ENCODE results near the gene MSL2. TPM values are rescaled to one million over a fixed set of nuclear protein-coding genes. Genes with fewer than 3 reads are reported as not detected.
"Not testable (repeated sequence)": the region's sequence is repeated elsewhere in the genome, so short reads cannot be mapped to it uniquely, and the experiment has no call there.

MSL2 gene
- total and polyA plus RNA-seq, 10 donors, result 12.0 to 89.3 (median 56.3) TPM

GRCh38 chr3:136134091-136134490 is 62.0 kb downstream of the MSL2 start:
- TF ChIP-seq POLR2A (IDR thresholded peaks at IDR 0.05) (no peak), POLR2AphosphoS5 (IDR thresholded peaks at IDR 0.05) (no peak)
- TF ChIP-seq, protein P1, sequence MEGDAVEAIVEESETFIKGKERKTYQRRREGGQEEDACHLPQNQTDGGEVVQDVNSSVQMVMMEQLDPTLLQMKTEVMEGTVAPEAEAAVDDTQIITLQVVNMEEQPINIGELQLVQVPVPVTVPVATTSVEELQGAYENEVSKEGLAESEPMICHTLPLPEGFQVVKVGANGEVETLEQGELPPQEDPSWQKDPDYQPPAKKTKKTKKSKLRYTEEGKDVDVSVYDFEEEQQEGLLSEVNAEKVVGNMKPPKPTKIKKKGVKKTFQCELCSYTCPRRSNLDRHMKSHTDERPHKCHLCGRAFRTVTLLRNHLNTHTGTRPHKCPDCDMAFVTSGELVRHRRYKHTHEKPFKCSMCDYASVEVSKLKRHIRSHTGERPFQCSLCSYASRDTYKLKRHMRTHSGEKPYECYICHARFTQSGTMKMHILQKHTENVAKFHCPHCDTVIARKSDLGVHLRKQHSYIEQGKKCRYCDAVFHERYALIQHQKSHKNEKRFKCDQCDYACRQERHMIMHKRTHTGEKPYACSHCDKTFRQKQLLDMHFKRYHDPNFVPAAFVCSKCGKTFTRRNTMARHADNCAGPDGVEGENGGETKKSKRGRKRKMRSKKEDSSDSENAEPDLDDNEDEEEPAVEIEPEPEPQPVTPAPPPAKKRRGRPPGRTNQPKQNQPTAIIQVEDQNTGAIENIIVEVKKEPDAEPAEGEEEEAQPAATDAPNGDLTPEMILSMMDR (IDR thresholded peaks at IDR 0.05 in 8 of 11, conservative IDR thresholded peaks at IDR 0.05 in 3 of 11), result no peak
- Histone ChIP-seq H3K9me3 (peaks cover 0 to 3% (median 0%) of the 10 kb centered on the region in 8 donors), H3K4me1 (peaks cover 0 to 9% (median 0%) of the 10 kb centered on the region in 6 donors), H3K4me3 (no peak overlapping the region), H3K27me3 (replicated peaks in 1 of 7) (no peaks in the 10 kb centered on the region), H3K36me3 (no peaks in the 10 kb centered on the region), H3K27ac (no peak overlapping the region)
- intact Hi-C loops (cut with DNase I; ENCODE audit: low total_unique reads), result no loop called here
- no peak for DNase-seq
- 90 to 98% (median 96%) methylated on average over 1 of the region's 1 CpG for WGBS, 5 donors

DNA sequence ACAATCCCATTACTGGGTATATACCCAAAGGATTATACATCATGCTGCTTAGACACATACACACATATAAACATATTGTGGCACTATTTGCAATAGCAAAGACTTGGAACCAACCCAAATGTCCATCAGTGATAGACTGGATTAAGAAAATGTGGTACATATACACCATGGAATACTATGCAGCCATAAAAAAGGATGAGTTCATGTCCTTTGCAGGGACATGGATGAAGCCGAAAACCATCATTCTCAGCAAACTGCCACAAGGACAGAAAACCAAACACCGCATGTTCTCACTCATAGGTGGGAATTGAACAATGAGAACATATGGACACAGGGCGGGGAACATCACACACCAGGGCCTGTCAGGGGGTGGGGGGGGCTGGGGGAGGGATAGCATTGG is 64.5 kb downstream of the MSL2 start:
- H3K27ac ChIP-seq; H3K36me3 ChIP-seq; H3K27me3 ChIP-seq (replicated peaks in 1 of 7); DNase-seq; H3K4me3 ChIP-seq; H3K9me3 ChIP-seq; intact Hi-C loops (cut with DNase I; ENCODE audit: low total_unique reads); H3K4me1 ChIP-seq: not testable (repeated sequence)
- WGBS, 5 donors, result 94 to 100% (median 97%) methylated on average over 3 of the region's 3 CpGs

DNA sequence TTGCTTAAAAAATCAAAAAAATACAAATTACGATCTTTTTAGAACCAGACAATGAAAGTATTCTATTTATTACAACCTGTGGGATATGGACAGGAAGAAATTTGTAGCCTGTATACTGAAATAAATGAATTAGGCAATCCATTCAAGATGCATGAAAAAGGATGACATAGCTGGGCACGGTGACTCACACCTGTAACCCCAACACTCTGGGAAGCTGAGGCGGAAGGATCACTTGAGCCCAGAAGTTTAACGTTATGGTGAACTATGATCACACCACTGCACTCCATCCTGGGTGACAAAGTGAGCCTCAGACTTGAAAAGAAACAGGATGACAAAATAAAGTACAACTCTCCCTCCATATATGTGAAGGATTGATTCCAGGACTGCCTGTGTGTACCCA is 74.1 kb downstream of the MSL2 start:
- Histone ChIP-seq H3K9me3 (peaks cover 0 to 5% (median 0%) of the 10 kb centered on the region in 8 donors), H3K27ac (no peak overlapping the region), H3K36me3 (no peaks in the 10 kb centered on the region), H3K4me3 (no peak overlapping the region), H3K27me3 (replicated peaks in 1 of 7) (no peaks in the 10 kb centered on the region), H3K4me1 (no peaks in the 10 kb centered on the region)
- intact Hi-C loops (cut with DNase I; ENCODE audit: low total_unique reads), result no loop called here
- TF ChIP-seq, protein P1 (IDR thresholded peaks at IDR 0.05 in 8 of 11, conservative IDR thresholded peaks at IDR 0.05 in 3 of 11), result no peak
- TF ChIP-seq POLR2A (IDR thresholded peaks at IDR 0.05), result no peak
- no peak for TF ChIP-seq POLR2AphosphoS5 (IDR thresholded peaks at IDR 0.05)
- DNase-seq, result no peak
- WGBS, 5 donors, result 71 to 94% (median 83%) methylated on average over 4 of the region's 4 CpGs

DNA sequence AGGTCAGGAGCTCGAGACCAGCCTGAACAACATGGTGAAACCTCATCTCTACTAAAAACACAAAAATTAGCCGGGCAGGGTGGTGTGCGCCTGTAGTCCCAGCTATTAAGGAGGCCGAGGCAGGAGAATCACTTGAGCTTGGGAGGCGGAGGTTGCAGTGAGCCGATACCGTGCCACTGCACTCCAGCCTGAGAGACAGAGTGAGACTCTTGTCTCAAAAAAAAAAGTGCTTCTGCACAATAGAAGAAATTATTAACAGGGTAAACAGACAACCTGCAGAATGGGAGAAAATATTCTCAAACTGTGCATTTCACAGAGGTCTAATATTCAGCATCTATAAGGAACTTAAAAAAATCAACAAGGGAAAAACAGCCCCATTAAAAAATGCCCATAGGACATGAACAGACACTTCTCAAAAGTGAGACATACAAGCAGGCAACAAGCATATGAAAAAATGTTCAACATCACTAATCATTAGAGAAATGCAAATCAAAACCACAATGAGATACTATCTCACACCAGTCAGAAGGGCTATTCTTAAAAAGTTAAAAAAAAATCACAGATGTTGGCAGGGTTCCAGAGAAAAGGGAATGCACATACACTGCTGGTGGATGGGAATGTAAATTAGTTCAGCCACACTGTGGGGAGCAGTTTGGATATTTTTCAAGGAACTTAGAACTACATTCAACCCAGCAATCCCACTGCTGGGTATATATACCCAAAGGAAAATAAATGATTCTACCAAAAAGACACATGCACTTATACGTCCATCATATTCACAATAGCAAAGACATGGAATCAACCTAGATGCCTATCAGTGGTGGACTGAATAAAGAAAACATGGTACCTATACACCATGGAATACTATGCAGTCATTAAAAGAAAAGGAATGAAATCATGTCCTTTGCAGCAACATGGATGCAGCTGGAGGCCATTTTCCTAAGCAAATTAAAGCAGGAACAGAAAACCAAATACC is 75.5 kb downstream of the MSL2 start:
- WGBS, 5 donors, result 94 to 96% (median 96%) methylated on average over 8 of the region's 8 CpGs
- Histone ChIP-seq H3K27ac (no peak overlapping the region), H3K4me1 (no peaks in the 10 kb centered on the region), H3K36me3 (no peaks in the 10 kb centered on the region), H3K9me3 (peaks cover 0 to 5% (median 0%) of the 10 kb centered on the region in 8 donors), H3K27me3 (replicated peaks in 1 of 7) (no peaks in the 10 kb centered on the region), H3K4me3 (no peak overlapping the region)
- intact Hi-C loops (cut with DNase I; ENCODE audit: low total_unique reads), result no loop called here
- no peak for DNase-seq
- TF ChIP-seq, protein P1 (IDR thresholded peaks at IDR 0.05 in 8 of 11, conservative IDR thresholded peaks at IDR 0.05 in 3 of 11), result no peak
- TF ChIP-seq POLR2AphosphoS5 (IDR thresholded peaks at IDR 0.05) (no peak), POLR2A (IDR thresholded peaks at IDR 0.05) (no peak)

DNA sequence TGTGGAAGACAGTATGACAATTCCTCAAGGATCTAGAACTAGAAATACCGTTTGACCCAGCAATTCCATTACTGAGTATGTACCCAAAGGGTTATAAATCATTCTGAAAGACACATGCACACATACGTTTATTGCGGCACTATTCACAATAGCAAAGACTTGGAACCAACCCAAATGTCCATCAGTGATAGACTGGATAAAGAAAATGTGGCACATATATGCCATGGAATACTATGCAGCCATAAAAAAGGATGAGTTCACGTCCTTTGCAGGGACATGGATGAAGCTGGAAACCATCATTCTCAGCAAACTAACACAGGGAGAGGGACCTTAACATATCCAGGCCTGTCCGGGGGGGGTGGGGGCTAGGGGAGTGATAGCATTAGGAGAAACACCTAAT is 76.4 kb downstream of the MSL2 start:
- H3K4me1 ChIP-seq; DNase-seq; intact Hi-C loops (cut with DNase I; ENCODE audit: low total_unique reads); H3K36me3 ChIP-seq; H3K27me3 ChIP-seq (replicated peaks in 1 of 7); H3K27ac ChIP-seq; H3K9me3 ChIP-seq; H3K4me3 ChIP-seq: not testable (repeated sequence)
- WGBS, 5 donors, result 90 to 96% (median 93%) methylated on average over 5 of the region's 5 CpGs

DNA sequence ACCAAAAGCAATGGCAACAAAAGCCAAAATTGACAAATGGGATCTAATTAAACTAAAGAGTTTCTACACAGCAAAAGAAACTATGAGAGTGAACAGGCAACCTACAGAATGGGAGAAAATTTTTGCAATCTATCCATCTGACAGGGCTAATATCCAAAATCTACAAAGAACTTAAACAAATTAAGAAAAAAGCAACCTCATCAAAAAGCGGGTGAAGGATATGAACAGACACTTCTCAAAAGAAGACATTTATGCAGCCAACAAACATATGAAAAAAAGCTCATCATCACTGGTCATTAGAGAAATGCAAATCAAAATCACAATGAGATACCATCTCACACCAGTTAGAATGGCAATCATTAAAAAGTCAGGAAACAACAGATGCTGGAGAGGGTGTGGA is 76.8 kb downstream of the MSL2 start:
- H3K36me3 ChIP-seq; H3K4me1 ChIP-seq; H3K4me3 ChIP-seq; H3K27me3 ChIP-seq (replicated peaks in 1 of 7); H3K9me3 ChIP-seq; intact Hi-C loops (cut with DNase I; ENCODE audit: low total_unique reads); H3K27ac ChIP-seq; DNase-seq: not testable (repeated sequence)
- WGBS, 5 donors, result 83 to 100% (median 100%) methylated on average over 1 of the region's 1 CpG
